Stimulated activated naive CD8-positive, alpha-beta T cell treated with anti-CD3 and anti-CD28 coated beads, Interleukin-15, amount 100 ng/mL, for 72 hours (primary cell): ENCODE measurements around the gene C6orf132.

ENCODE experiments used
- ATAC-seq: fragments of 150-1000 bp; cut with Tn5 transposase; 2 replicates; pipeline ENCODE4 v1.10.0; 2021; ENCODE audit warnings: mild to moderate bottlenecking, moderate library complexity
- DNase-seq, 2 donors: peaks; one replicate each; pipeline ENCODE4 v3.0.0; 2021 to 2022
- H3K27ac Mint-ChIP-seq, 2 donors: one replicate each; pipeline ENCODE4 v1.8.0; 2022; ENCODE audit warnings: mild to moderate bottlenecking in 2 of 2, mixed read lengths in 2 of 2, moderate library complexity in 2 of 2
- H3K27me3 Mint-ChIP-seq: one replicate; pipeline ENCODE4 v1.8.0; 2022; ENCODE audit warnings: mixed read lengths
- H3K4me1 Mint-ChIP-seq: one replicate; pipeline ENCODE4 v1.8.0; 2022; ENCODE audit warnings: mild to moderate bottlenecking, mixed read lengths
- H3K4me3 Mint-ChIP-seq, 2 donors: one replicate each; pipeline ENCODE4 v1.8.0; 2022; ENCODE audit warnings: mild to moderate bottlenecking in 2 of 2, mixed read lengths in 2 of 2, moderate library complexity in 1 of 2
- H3K9me3 Mint-ChIP-seq, 2 donors: one replicate each; pipeline ENCODE4 v1.8.0; 2022; ENCODE audit warnings: mixed read lengths in 2 of 2

Gene C6orf132

GRCh38 chr6:42105709-42106108 lies 36.7 kb downstream of the C6orf132 start:
- H3K27ac Mint-ChIP-seq = peak overlapping the region in 1 of 2 donors; percentile 42
- DNase-seq (no peak), ATAC-seq (no peak)
- no peaks in the 10 kb centered on the region for H3K9me3 Mint-ChIP-seq
- no peaks in the 10 kb centered on the region for H3K27me3 Mint-ChIP-seq
- H3K4me1 Mint-ChIP-seq = peaks cover 18% of the 10 kb centered on the region
- no peak overlapping the region for H3K4me3 Mint-ChIP-seq

GRCh38 chr6:42105156-42105648 lies 37.2 kb downstream of the C6orf132 start:
- Mint-ChIP-seq H3K27me3 (no peaks in the 10 kb centered on the region), H3K27ac (peak overlapping the region; percentile 83 to 92), H3K4me1 (peaks cover 23% of the 10 kb centered on the region), H3K4me3 (peak overlapping the region; percentile 80 to 83), H3K9me3 (no peaks in the 10 kb centered on the region)
- no peak for ATAC-seq
- peak in 1 of 2 donors; percentile 23 for DNase-seq

GRCh38 chr6:42104804-42105125 lies 37.7 kb downstream of the C6orf132 start:
- DNase-seq = no peak

GRCh38 chr6:42104095-42104803 lies 38.2 kb downstream of the C6orf132 start:
- ATAC-seq = peak; percentile 83
- Mint-ChIP-seq H3K27me3 (no peaks in the 10 kb centered on the region), H3K4me3 (peak overlapping the region; percentile 80 to 83), H3K9me3 (no peaks in the 10 kb centered on the region), H3K27ac (peak overlapping the region; percentile 75 to 94), H3K4me1 (peaks cover 31% of the 10 kb centered on the region)
- peak; percentile 84 to 86 for DNase-seq

More at GRCh38 chr6:42104804-42105125, 37.7 kb downstream of the C6orf132 start:
- H3K27me3 Mint-ChIP-seq = no peaks in the 10 kb centered on the region
- H3K27ac Mint-ChIP-seq = peak overlapping the region; percentile 83 to 92
- H3K4me1 Mint-ChIP-seq = peaks cover 27% of the 10 kb centered on the region
- H3K9me3 Mint-ChIP-seq = no peaks in the 10 kb centered on the region
- peak overlapping the region; percentile 80 to 83 for H3K4me3 Mint-ChIP-seq
- peak; percentile 47 for ATAC-seq

- no peaks in the 10 kb centered on the region for H3K9me3 Mint-ChIP-seq
- H3K4me3 Mint-ChIP-seq = peak overlapping the region; percentile 80 to 83
- DNase-seq = no peak
- peak overlapping the region; percentile 15 to 94 for H3K27ac Mint-ChIP-seq
- peak; percentile 7 for ATAC-seq
- H3K27me3 Mint-ChIP-seq = no peaks in the 10 kb centered on the region
- H3K4me1 Mint-ChIP-seq = peaks cover 31% of the 10 kb centered on the region
Observed at GRCh38 chr6:42103753-42104094, 38.7 kb downstream of the C6orf132 start.

- Mint-ChIP-seq H3K4me1 (peaks cover 36% of the 10 kb centered on the region), H3K27me3 (no peaks in the 10 kb centered on the region), H3K4me3 (peak overlapping the region; percentile 80 to 83), H3K27ac (no peak overlapping the region), H3K9me3 (no peaks in the 10 kb centered on the region)
- DNase-seq = no peak
- no peak for ATAC-seq
Observed at GRCh38 chr6:42103216-42103615, 39.2 kb downstream of the C6orf132 start.

- no peak for DNase-seq
- H3K9me3 Mint-ChIP-seq = no peaks in the 10 kb centered on the region
- peaks cover 43% of the 10 kb centered on the region for H3K4me1 Mint-ChIP-seq
- H3K27me3 Mint-ChIP-seq = no peaks in the 10 kb centered on the region
- peak overlapping the region in 1 of 2 donors; percentile 46 for H3K4me3 Mint-ChIP-seq
- peak overlapping the region in 1 of 2 donors; percentile 69 for H3K27ac Mint-ChIP-seq
- ATAC-seq = no peak
Observed at GRCh38 chr6:42101186-42101657, 41.2 kb downstream of the C6orf132 start.

GRCh38 chr6:42100029-42100901 lies 42.2 kb downstream of the C6orf132 start:
- Mint-ChIP-seq H3K9me3 (no peaks in the 10 kb centered on the region), H3K27ac (peak overlapping the region; percentile 14 to 83), H3K4me1 (peaks cover 43% of the 10 kb centered on the region), H3K27me3 (no peaks in the 10 kb centered on the region), H3K4me3 (peak overlapping the region; percentile 53 to 66)
- ATAC-seq (peak; percentile 60), DNase-seq (peak in 1 of 2 donors; percentile 62)

- H3K4me3 Mint-ChIP-seq = peak overlapping the region; percentile 53 to 66
- H3K4me1 Mint-ChIP-seq = peaks cover 43% of the 10 kb centered on the region
- H3K27me3 Mint-ChIP-seq = no peaks in the 10 kb centered on the region
- DNase-seq = peak in 1 of 2 donors; percentile 34
- peak overlapping the region; percentile 14 to 83 for H3K27ac Mint-ChIP-seq
- ATAC-seq = peak; percentile 61
- no peaks in the 10 kb centered on the region for H3K9me3 Mint-ChIP-seq
Observed at GRCh38 chr6:42099340-42100028, 42.9 kb downstream of the C6orf132 start.

- ATAC-seq (no peak), DNase-seq (no peak)
- Mint-ChIP-seq H3K9me3 (no peaks in the 10 kb centered on the region), H3K4me3 (no peak overlapping the region), H3K27ac (no peak overlapping the region), H3K4me1 (peaks cover 27% of the 10 kb centered on the region), H3K27me3 (no peaks in the 10 kb centered on the region)
Observed at GRCh38 chr6:42095776-42096541, 46.5 kb downstream of the C6orf132 start.

- peak overlapping the region in 1 of 2 donors; percentile 46 for H3K27ac Mint-ChIP-seq
- no peaks in the 10 kb centered on the region for H3K27me3 Mint-ChIP-seq
- H3K4me3 Mint-ChIP-seq = no peak overlapping the region
- ATAC-seq (no peak), DNase-seq (no peak)
- no peaks in the 10 kb centered on the region for H3K9me3 Mint-ChIP-seq
- H3K4me1 Mint-ChIP-seq = peaks cover 19% of the 10 kb centered on the region
Observed at GRCh38 chr6:42095094-42095493, 47.3 kb downstream of the C6orf132 start.

- peaks cover 12% of the 10 kb centered on the region for H3K4me1 Mint-ChIP-seq
- no peak for DNase-seq
- H3K4me3 Mint-ChIP-seq = no peak overlapping the region
- H3K27me3 Mint-ChIP-seq = no peaks in the 10 kb centered on the region
- no peaks in the 10 kb centered on the region for H3K9me3 Mint-ChIP-seq
- H3K27ac Mint-ChIP-seq = no peak overlapping the region
- ATAC-seq = no peak
Observed at GRCh38 chr6:42093582-42094329, 48.7 kb downstream of the C6orf132 start.

- Mint-ChIP-seq H3K4me3 (no peak overlapping the region), H3K27ac (no peak overlapping the region), H3K9me3 (no peaks in the 10 kb centered on the region)
Observed at GRCh38 chr6:42091718-42092023, 50.7 kb downstream of the C6orf132 start.

More at GRCh38 chr6:42091718-42092023, 50.7 kb downstream of the C6orf132 start:
- DNase-seq = no peak
- H3K4me1 Mint-ChIP-seq = no peaks in the 10 kb centered on the region
- H3K27me3 Mint-ChIP-seq = no peaks in the 10 kb centered on the region
- no peak for ATAC-seq
